Measurements from ENCODE around the gene ACOX3. TPM values are rescaled to one million over a fixed set of nuclear protein-coding genes. Genes with fewer than 3 reads are reported as not detected.
"Not testable (repeated sequence)": the region's sequence is repeated elsewhere in the genome, so short reads cannot be mapped to it uniquely, and the experiment has no call there.

Gene ACOX3
- polyA plus RNA-seq, 2 of the 4 experiments (the other 2 are of a cell fraction), result 4.9 to 8.2 TPM

DNA sequence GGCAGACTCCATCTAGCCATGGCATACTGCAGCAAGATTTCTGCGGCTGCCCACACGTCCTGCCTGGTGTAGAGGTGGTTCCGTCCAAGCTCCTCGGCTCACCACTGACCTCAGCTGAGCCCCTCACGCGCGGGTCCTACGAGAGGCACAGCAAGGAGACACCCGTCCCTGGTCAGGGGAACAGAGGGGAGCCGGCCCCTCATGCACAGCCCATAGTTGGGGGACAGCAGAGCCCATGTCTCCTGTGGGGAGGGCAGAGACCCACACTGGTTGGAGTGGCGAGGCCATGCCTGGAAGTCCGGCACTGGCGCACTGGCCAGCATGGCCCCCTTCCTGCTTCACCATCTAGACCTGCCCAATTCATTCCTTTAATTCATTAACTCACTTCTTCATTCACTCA lies 90.2 kb downstream of the ACOX3 start:
- ATAC-seq (no peak), FAIRE-seq (no peak), DNase-seq (ENCODE audit: low read depth in 1 of 2, low spot score in 1 of 2) (no peak)
- no peak for TF ChIP-seq SREBF2 (IDR thresholded peaks at IDR 0.05)
- no peak for TF ChIP-seq ZFP36 (IDR thresholded peaks at IDR 0.05; ENCODE audit: borderline replicate concordance, partially characterized antibody)
- no peak for TF ChIP-seq HDAC2 (IDR thresholded peaks at IDR 0.05)
- TF ChIP-seq GATA3 (IDR thresholded peaks at IDR 0.05; ENCODE audit: borderline replicate concordance), result no peak
- no peak for TF ChIP-seq KDM5A (IDR thresholded peaks at IDR 0.05)
- no peak for TF ChIP-seq NR3C1 (IDR thresholded peaks at IDR 0.05)
- TF ChIP-seq, protein P1, sequence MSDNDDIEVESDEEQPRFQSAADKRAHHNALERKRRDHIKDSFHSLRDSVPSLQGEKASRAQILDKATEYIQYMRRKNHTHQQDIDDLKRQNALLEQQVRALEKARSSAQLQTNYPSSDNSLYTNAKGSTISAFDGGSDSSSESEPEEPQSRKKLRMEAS (IDR thresholded peaks at IDR 0.05), result no peak
- no peak for TF ChIP-seq CEBPB (IDR thresholded peaks at IDR 0.05)
- TF ChIP-seq PHF8 (IDR thresholded peaks at IDR 0.05; ENCODE audit: borderline replicate concordance, low read depth), result no peak
- Histone ChIP-seq H3K9me3 (no peaks in the 10 kb centered on the region), H3K4me1 (peaks cover 5% of the 10 kb centered on the region; the same call in 2 of the 3 replicates), H3K4me3 (no peak overlapping the region), H3K27ac (no peak overlapping the region), H3K4me2 (no peak overlapping the region)
- 88% methylated on average over 7 of the region's 13 CpGs for WGBS (ENCODE audit: missing lambda C conversion rate)
- ChIA-PET POLR2A (no interaction called here), CTCF (interaction anchor here (1.5 kb wide), 1 partner anchor 57 kb away, joined by 3 read pairs; no protein-coding TSS in a partner anchor)

DNA sequence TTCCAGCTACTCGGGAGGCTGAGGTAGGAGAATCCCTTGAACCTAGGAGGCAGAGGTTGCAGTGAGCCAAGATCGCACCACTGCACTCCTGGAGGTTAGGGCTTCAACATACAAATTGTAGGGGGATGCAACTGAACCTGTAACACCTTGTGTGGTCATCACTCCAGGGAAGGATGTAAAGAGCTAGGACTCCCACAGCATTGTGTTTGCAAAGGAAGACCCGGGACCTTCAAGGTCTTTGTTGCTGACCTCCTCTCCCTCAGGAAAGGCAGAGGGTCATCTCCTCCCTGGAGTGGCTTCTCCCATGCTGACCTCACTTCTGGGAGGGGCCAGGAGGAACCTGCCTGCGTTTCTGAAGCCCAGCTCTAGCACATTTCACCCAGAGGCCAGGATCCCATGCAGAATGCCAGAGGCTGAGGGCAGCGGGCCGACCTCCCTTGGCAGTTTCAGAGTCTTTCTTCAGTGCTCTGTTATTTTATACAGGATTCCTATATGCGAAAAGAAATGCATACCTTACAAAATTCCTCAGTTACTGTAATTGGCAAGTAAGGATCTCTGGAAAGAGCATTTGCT lies 90.8 kb downstream of the ACOX3 start:
- TF ChIP-seq USF2 (IDR thresholded peaks at IDR 0.05), result no peak
- no peak for TF ChIP-seq POLR2A (IDR thresholded peaks at IDR 0.05; ENCODE audit: low read length)
- TF ChIP-seq TFCP2L1 (CRISPR knock-in tag; IDR thresholded peaks at IDR 0.05), result no peak
- TF ChIP-seq CBX8 (IDR thresholded peaks at IDR 0.05), result no peak
- DNase-seq (ENCODE audit: low read depth in 1 of 2, low spot score in 1 of 2), result no peak
- WGBS (ENCODE audit: missing lambda C conversion rate), result 77% methylated on average over 6 of the region's 7 CpGs
- Histone ChIP-seq H3K4me2 (no peak overlapping the region), H3K4me1 (no peaks in the 10 kb centered on the region; the same call in 2 of the 3 replicates), H3K4me3 (no peak overlapping the region), H3K27ac (no peak overlapping the region), H3K9me3 (no peaks in the 10 kb centered on the region)
- no peak for ATAC-seq
- POLR2A ChIA-PET, result no interaction called here
- CTCF ChIA-PET, result interaction anchor here (1.5 kb wide), 1 partner anchor 56 kb away, joined by 3 read pairs; no protein-coding TSS in a partner anchor
- no peak for FAIRE-seq

DNA sequence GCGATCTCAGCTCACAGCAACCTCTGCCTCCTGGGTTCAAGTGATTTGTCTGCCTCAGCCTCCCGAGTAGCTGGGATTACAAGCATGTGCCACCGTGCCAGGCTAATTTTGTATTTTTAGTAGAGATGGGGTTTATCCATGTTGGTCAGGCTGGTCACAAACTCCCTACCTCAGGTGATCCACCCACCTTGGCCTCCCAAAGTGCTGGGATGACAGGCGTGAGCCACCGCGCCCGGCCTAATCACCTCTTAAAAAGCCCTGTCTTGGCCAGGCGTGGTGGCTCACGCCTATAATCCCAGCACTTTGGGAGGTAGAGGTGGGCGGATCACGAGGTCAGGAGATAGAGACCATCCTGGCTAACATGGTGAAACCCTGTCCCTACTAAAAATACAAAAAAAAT lies 91.3 kb downstream of the ACOX3 start:
- H3K4me2 ChIP-seq; DNase-seq (ENCODE audit: low read depth in 1 of 2, low spot score in 1 of 2); ATAC-seq; H3K27ac ChIP-seq; FAIRE-seq; POLR2A ChIA-PET; CTCF ChIA-PET; H3K9me3 ChIP-seq; H3K4me1 ChIP-seq; H3K4me3 ChIP-seq: not testable (repeated sequence)
- 89% methylated on average over 10 of the region's 11 CpGs for WGBS (ENCODE audit: missing lambda C conversion rate)

GRCh38 chr4:8348071-8348470 lies 92.5 kb downstream of the ACOX3 start:
- TF ChIP-seq, protein P2, sequence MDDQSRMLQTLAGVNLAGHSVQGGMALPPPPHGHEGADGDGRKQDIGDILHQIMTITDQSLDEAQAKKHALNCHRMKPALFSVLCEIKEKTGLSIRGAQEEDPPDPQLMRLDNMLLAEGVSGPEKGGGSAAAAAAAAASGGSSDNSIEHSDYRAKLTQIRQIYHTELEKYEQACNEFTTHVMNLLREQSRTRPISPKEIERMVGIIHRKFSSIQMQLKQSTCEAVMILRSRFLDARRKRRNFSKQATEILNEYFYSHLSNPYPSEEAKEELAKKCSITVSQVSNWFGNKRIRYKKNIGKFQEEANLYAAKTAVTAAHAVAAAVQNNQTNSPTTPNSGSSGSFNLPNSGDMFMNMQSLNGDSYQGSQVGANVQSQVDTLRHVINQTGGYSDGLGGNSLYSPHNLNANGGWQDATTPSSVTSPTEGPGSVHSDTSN (IDR thresholded peaks at IDR 0.05), result no peak
- TF ChIP-seq ZFP36 (IDR thresholded peaks at IDR 0.05; ENCODE audit: borderline replicate concordance, partially characterized antibody) (no peak), NR3C1 (IDR thresholded peaks at IDR 0.05) (no peak), EP300 (IDR thresholded peaks at IDR 0.05) (no peak), CHD4 (IDR thresholded peaks at IDR 0.05; ENCODE audit: borderline replicate concordance) (no peak), KDM5A (IDR thresholded peaks at IDR 0.05) (no peak), RARB (CRISPR knock-in tag; IDR thresholded peaks at IDR 0.05) (no peak), USF2 (IDR thresholded peaks at IDR 0.05) (no peak), RCOR1 (IDR thresholded peaks at IDR 0.05; ENCODE audit: low read depth, low read length) (no peak), CBX2 (IDR thresholded peaks at IDR 0.05; ENCODE audit: borderline replicate concordance, low read depth) (no peak), TP53 (CRISPR knock-in tag; IDR thresholded peaks at IDR 0.05) (no peak), FOSL2 (IDR thresholded peaks at IDR 0.05) (no peak), FOSL2 (CRISPR knock-in tag; IDR thresholded peaks at IDR 0.05) (no peak), POLR2AphosphoS2 (conservative IDR thresholded peaks at IDR 0.05; ENCODE audit: low read length) (no peak)
- TF ChIP-seq, protein P3, sequence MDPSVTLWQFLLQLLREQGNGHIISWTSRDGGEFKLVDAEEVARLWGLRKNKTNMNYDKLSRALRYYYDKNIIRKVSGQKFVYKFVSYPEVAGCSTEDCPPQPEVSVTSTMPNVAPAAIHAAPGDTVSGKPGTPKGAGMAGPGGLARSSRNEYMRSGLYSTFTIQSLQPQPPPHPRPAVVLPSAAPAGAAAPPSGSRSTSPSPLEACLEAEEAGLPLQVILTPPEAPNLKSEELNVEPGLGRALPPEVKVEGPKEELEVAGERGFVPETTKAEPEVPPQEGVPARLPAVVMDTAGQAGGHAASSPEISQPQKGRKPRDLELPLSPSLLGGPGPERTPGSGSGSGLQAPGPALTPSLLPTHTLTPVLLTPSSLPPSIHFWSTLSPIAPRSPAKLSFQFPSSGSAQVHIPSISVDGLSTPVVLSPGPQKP (IDR thresholded peaks at IDR 0.05; ENCODE audit: low read depth, low read length), result no peak
- TF ChIP-seq, protein P4, sequence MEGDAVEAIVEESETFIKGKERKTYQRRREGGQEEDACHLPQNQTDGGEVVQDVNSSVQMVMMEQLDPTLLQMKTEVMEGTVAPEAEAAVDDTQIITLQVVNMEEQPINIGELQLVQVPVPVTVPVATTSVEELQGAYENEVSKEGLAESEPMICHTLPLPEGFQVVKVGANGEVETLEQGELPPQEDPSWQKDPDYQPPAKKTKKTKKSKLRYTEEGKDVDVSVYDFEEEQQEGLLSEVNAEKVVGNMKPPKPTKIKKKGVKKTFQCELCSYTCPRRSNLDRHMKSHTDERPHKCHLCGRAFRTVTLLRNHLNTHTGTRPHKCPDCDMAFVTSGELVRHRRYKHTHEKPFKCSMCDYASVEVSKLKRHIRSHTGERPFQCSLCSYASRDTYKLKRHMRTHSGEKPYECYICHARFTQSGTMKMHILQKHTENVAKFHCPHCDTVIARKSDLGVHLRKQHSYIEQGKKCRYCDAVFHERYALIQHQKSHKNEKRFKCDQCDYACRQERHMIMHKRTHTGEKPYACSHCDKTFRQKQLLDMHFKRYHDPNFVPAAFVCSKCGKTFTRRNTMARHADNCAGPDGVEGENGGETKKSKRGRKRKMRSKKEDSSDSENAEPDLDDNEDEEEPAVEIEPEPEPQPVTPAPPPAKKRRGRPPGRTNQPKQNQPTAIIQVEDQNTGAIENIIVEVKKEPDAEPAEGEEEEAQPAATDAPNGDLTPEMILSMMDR (IDR thresholded peaks at IDR 0.05), result no peak
- TF ChIP-seq, protein P5, sequence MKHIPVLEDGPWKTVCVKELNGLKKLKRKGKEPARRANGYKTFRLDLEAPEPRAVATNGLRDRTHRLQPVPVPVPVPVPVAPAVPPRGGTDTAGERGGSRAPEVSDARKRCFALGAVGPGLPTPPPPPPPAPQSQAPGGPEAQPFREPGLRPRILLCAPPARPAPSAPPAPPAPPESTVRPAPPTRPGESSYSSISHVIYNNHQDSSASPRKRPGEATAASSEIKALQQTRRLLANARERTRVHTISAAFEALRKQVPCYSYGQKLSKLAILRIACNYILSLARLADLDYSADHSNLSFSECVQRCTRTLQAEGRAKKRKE (CRISPR knock-in tag; IDR thresholded peaks at IDR 0.05; ENCODE audit: low read depth), result no peak
- DNase-seq (ENCODE audit: low read depth in 1 of 2, low spot score in 1 of 2), result no peak
- Histone ChIP-seq H3K4me2 (no peak overlapping the region), H3K27ac (no peak overlapping the region), H3K4me1 (no peaks in the 10 kb centered on the region), H3K9me3 (no peaks in the 10 kb centered on the region), H3K4me3 (no peak overlapping the region)
- 50% methylated on average over 4 of the region's 6 CpGs for WGBS (ENCODE audit: missing lambda C conversion rate)
- ChIA-PET POLR2A (no interaction called here), CTCF (no interaction called here)
- no peak for ATAC-seq
- FAIRE-seq, result no peak
